GM23248 (cell line): ENCODE data around the gene KIZ.

ENCODE experiments used
- EZH2 ChIP-seq: fragments of 200-600 bp; sonication (generic); IDR thresholded peaks from 2 replicates; pipeline ENCODE4 v1.6.1; 2018; ENCODE audit warnings: antibody characterized with exemption, mild to moderate bottlenecking; ENCODE audit not compliant: insufficient read depth, poor library complexity, severe bottlenecking
- EZH2phosphoT487 ChIP-seq: fragments of 200-600 bp; sonication (generic); IDR thresholded peaks from 2 replicates; pipeline ENCODE4 v1.6.1; 2018; ENCODE audit warnings: antibody characterized with exemption, moderate library complexity, mild to moderate bottlenecking, low read depth; ENCODE audit not compliant: insufficient read depth

DNA sequence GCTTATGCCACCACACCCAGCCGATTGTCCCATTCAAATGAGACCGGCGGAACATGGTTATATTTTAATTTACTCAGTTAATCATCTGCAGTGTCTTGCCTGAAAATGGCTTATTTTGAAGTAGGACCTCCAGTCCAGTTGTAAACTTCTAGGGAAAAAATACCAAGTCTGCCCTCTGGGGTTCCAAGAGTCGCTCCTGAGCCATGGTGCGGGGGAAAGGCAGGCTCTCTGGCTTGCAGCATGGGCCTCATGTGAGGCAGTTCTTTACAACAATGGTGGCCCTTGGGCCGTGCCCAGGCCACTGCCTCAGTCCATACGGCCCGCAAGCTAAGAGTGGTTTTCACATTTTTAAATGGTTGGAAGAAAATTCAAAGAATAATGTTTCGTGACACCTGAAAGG, 114.5 kb downstream of the KIZ start:
- no peak for TF ChIP-seq EZH2
- no peak for TF ChIP-seq EZH2phosphoT487
